Adipocyte (in vitro differentiated cells): ENCODE measurements around the gene NOP14.
A peak's percentile ranks its signal among the peaks of the same experiment; 100 is the strongest.
"Not testable (repeated sequence)": the region's sequence is repeated elsewhere in the genome, so short reads cannot be mapped to it uniquely, and the experiment has no call there.

Experiments
- DNase-seq: peaks from one replicate; pipeline ENCODE4 v3.0.0-alpha.2; 2015; ENCODE audit warnings: low read depth
- H3K27me3 ChIP-seq: replicated peaks from 2 replicates; pipeline ENCODE4 v1.7.0; 2013; ENCODE audit warnings: mild to moderate bottlenecking, low read length, moderate library complexity; ENCODE audit not compliant: control insufficient read depth, insufficient read depth
- H3K36me3 ChIP-seq: 2 replicates; pipeline ENCODE4 v1.7.0; 2013; ENCODE audit warnings: low read length, mild to moderate bottlenecking, moderate library complexity; ENCODE audit not compliant: control insufficient read depth, insufficient read depth, severe bottlenecking
- H3K4me1 ChIP-seq: 2 replicates; pipeline ENCODE4 v1.7.0; 2013; ENCODE audit warnings: mild to moderate bottlenecking, low read length, moderate library complexity; ENCODE audit not compliant: control insufficient read depth, insufficient read depth
- H3K4me3 ChIP-seq: 2 replicates; pipeline ENCODE4 v1.7.0; 2013; ENCODE audit warnings: mild to moderate bottlenecking, low read length, moderate library complexity
- H3K9ac ChIP-seq: 2 replicates; pipeline ENCODE4 v1.7.0; 2013; ENCODE audit warnings: mild to moderate bottlenecking, low read length, moderate library complexity
- H3K9me3 ChIP-seq: 2 replicates; pipeline ENCODE4 v1.7.0; 2013; ENCODE audit warnings: mild to moderate bottlenecking, low read length, moderate library complexity; ENCODE audit not compliant: control insufficient read depth

The NOP14 gene

GRCh38 chr4:2927016-2927695 is 36.0 kb downstream of the NOP14 start:
- Histone ChIP-seq H3K9me3 (no peaks in the 10 kb centered on the region), H3K4me3 (no peak overlapping the region), H3K36me3 (peaks cover 76% of the 10 kb centered on the region), H3K27me3 (no peaks in the 10 kb centered on the region), H3K4me1 (peaks cover 2% of the 10 kb centered on the region), H3K9ac (no peak overlapping the region)
- no peak for DNase-seq

GRCh38 chr4:2925931-2926860 is 37.0 kb downstream of the NOP14 start:
- Histone ChIP-seq H3K27me3 (no peaks in the 10 kb centered on the region), H3K9me3 (no peaks in the 10 kb centered on the region), H3K36me3 (peaks cover 71% of the 10 kb centered on the region), H3K4me3 (no peak overlapping the region), H3K4me1 (peaks cover 2% of the 10 kb centered on the region), H3K9ac (no peak overlapping the region)
- no peak for DNase-seq

GRCh38 chr4:2925496-2925895 is 37.7 kb downstream of the NOP14 start:
- DNase-seq = no peak
- Histone ChIP-seq H3K9ac (no peak overlapping the region), H3K9me3 (no peaks in the 10 kb centered on the region), H3K4me1 (peaks cover 2% of the 10 kb centered on the region), H3K4me3 (no peak overlapping the region), H3K27me3 (no peaks in the 10 kb centered on the region), H3K36me3 (peaks cover 70% of the 10 kb centered on the region)

- peaks cover 63% of the 10 kb centered on the region for H3K36me3 ChIP-seq
- no peak for DNase-seq
Measured at GRCh38 chr4:2924765-2925301, 38.4 kb downstream of the NOP14 start.

GRCh38 chr4:2924286-2924685 is 38.9 kb downstream of the NOP14 start:
- peaks cover 2% of the 10 kb centered on the region for H3K4me1 ChIP-seq
- no peak for DNase-seq
- peaks cover 58% of the 10 kb centered on the region for H3K36me3 ChIP-seq
- H3K4me3 ChIP-seq = no peak overlapping the region
- H3K27me3 ChIP-seq = no peaks in the 10 kb centered on the region
- H3K9me3 ChIP-seq = no peaks in the 10 kb centered on the region
- no peak overlapping the region for H3K9ac ChIP-seq

More at GRCh38 chr4:2924765-2925301, 38.4 kb downstream of the NOP14 start:
- Histone ChIP-seq H3K9me3 (no peaks in the 10 kb centered on the region), H3K4me1 (peaks cover 2% of the 10 kb centered on the region), H3K4me3 (no peak overlapping the region), H3K9ac (no peak overlapping the region), H3K27me3 (no peaks in the 10 kb centered on the region)

- DNase-seq = no peak
- H3K9ac ChIP-seq = no peak overlapping the region
- H3K9me3 ChIP-seq = no peaks in the 10 kb centered on the region
- H3K4me3 ChIP-seq = no peak overlapping the region
- peaks cover 52% of the 10 kb centered on the region for H3K36me3 ChIP-seq
- H3K27me3 ChIP-seq = no peaks in the 10 kb centered on the region
- peaks cover 2% of the 10 kb centered on the region for H3K4me1 ChIP-seq
Measured at GRCh38 chr4:2923668-2924173, 39.5 kb downstream of the NOP14 start.

- Histone ChIP-seq H3K27me3 (no peaks in the 10 kb centered on the region), H3K36me3 (peaks cover 47% of the 10 kb centered on the region)
- no peak for DNase-seq
Measured at GRCh38 chr4:2923141-2923551, 40.1 kb downstream of the NOP14 start.

GRCh38 chr4:2922453-2923101 is 40.6 kb downstream of the NOP14 start:
- H3K27me3 ChIP-seq, H3K4me1 ChIP-seq, H3K9me3 ChIP-seq, H3K9ac ChIP-seq, H3K4me3 ChIP-seq: not testable (repeated sequence)
- peak; percentile 33 for DNase-seq
- H3K36me3 ChIP-seq = peaks cover 42% of the 10 kb centered on the region

More at GRCh38 chr4:2923141-2923551, 40.1 kb downstream of the NOP14 start:
- Histone ChIP-seq H3K9me3 (no peaks in the 10 kb centered on the region), H3K4me1 (peaks cover 2% of the 10 kb centered on the region), H3K9ac (no peak overlapping the region), H3K4me3 (no peak overlapping the region)

GRCh38 chr4:2918714-2919113 is 44.5 kb downstream of the NOP14 start:
- H3K36me3 ChIP-seq = peaks cover 34% of the 10 kb centered on the region
- DNase-seq, H3K9me3 ChIP-seq, H3K9ac ChIP-seq, H3K27me3 ChIP-seq, H3K4me1 ChIP-seq, H3K4me3 ChIP-seq: not testable (repeated sequence)

- H3K9me3 ChIP-seq, H3K9ac ChIP-seq, H3K4me3 ChIP-seq, H3K4me1 ChIP-seq, DNase-seq, H3K27me3 ChIP-seq: not testable (repeated sequence)
- H3K36me3 ChIP-seq = peaks cover 34% of the 10 kb centered on the region
Measured at GRCh38 chr4:2918300-2918699, 44.9 kb downstream of the NOP14 start.

- H3K9me3 ChIP-seq, H3K9ac ChIP-seq, H3K4me3 ChIP-seq, DNase-seq, H3K4me1 ChIP-seq, H3K27me3 ChIP-seq: not testable (repeated sequence)
- H3K36me3 ChIP-seq = peaks cover 42% of the 10 kb centered on the region
Measured at GRCh38 chr4:2916696-2917095, 46.5 kb downstream of the NOP14 start.
